GM21367 (cell line): ENCODE results near the gene DENND11.

ENCODE experiments used
- ATAC-seq: cut with Tn5 transposase; IDR thresholded peaks from one replicate; pipeline ENCODE4 v1.9.1; 2021; ENCODE audit not compliant: unreplicated experiment

Gene DENND11

DNA sequence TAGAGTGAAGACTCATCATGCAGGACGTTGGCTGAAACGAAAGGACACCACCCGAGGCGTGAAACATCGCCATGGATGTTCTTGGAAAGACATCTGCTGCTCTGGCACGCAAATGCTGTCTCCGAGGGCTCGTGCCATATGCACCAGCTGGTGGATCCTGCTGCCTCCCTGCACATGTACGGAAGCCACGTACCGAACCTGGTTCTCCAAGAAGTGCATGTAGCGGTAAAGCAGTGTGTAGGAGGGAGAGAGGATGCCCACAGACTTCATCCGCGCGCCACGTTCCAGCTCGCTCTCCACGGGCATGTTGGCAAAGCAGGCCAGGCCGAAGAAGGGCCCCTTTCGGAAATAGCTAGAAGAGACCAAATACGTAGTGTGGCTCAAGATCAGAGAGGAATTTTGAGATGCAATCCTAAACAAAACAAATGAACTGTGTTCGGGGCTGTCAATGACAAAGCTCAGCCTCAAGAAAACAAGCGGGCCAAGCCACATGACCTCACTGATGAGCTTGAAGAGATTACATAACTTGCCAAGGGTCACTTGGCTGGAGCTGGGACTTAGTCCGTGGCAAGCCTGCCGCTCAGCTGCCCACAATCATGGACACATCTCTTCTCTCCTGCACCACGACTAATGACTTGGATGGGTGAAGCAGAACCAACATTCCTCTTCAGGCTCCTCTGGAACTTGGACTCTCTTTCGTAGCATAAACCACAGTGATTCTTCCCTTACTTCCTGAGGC lies 16.5 kb downstream of the DENND11 start:
- ATAC-seq: no peak

DNA sequence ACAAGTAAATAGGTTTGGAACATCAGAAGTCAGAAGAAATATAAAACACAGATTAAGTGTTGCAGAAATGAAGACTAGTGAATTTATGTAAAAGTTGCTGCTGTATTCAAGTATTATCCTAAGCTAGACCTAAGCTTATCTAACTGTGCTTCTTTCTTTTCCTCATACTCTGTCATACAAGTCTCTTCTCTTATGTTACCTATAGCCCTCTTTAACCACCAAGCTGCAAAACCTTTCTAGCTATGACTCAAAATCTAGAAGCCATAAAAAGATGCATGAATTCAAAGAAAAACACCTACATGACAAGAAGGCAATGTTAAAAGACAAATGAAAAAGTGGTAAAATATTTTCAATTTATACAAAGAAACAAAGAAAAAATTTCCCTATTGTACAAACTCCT lies 23.0 kb downstream of the DENND11 start:
- no peak for ATAC-seq

DNA sequence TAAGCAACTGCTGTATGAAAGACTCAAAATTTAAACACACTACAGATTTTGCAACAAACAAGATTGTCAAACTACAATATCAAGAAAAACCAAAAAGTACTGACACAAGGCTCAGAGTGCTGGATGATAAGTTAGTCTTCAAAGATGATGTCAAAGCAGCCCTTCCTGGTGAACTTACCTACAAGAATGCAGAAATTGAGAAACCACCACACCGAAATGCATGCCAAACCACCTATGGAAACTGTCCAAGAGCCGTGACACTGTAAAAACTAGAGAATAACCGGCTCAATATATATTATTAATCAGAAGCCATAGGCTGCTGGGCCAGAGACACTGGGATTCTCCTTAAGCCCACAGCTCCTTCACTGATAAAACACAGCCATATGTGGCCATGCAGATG lies 25.3 kb downstream of the DENND11 start:
- no peak for ATAC-seq

DNA sequence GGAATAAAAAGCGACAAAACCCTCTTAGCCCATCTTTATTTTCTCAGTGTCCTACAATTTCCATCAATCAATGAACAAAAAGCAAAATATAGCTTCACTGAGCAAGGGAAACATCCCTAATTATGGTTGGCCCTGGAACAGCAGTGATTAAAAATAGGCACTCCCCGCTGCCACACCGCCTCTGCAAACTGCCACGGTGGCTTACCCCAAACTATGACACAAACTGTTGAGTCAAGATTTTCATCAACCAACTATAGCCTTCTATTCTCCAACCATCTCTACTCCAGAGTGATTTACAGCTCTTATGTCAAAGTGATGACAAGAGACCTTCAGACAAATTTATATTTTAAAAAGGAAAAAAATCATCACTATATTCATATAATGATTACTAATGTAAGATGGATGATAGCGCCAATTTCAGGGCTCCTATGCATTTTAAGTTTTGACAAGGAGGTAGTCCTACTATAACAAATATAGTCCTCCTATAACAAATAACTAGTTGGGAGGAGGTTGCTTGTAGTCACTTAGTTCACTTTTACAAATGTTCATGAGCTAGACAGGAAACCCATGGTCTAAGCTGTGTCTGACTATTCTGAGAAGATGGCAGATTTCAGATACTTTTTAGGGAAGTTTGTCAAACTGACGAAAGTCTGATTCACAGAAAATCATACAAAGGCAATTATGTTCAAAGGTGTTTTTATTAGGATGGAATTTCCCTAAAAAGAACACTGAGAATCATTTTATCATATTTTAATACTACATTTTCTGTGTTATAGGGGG lies 26.3 kb downstream of the DENND11 start:
- no peak for ATAC-seq

DNA sequence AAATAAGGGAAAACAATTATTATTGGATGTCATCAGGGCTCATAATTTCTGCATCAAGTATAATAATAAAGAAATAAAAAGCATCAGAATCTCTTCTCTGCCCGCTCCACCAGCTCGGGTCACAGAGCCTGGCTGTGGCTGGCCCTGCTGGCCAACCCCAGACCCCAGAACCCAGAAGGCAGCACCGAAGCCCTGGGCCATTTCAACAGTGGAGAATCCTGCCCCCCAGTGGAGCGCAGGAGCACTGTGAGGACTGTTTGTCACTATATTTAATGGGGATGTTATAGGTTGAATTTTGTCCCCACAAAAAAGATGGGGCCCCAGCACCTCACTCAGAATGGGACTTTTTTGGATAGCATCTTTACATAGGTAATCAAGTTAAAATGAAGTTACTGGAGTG lies 27.3 kb downstream of the DENND11 start:
- ATAC-seq: no peak

DNA sequence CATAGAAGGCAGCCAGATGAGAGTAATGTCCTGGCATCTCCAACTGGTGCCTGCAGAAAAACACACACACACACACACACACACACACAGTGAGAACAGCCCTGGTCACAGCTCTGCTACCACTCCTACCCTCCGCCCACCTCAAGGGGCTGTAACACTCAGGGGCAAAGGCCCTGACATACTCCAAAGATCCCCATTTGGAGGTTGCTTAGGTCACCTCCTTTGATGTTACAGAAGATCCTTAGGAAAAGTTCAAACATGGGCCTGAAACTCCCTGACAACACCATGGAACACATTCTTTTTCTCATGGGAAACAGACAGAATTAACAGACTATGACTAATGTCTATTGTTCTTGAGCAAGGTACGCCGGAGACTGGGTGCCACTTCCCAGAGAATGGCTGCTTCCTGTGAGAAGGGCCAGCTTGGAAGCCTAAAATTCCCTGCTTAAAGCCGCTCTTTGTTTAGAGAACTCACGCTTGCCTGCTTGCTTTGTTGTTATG lies 27.7 kb downstream of the DENND11 start:
- no peak for ATAC-seq

DNA sequence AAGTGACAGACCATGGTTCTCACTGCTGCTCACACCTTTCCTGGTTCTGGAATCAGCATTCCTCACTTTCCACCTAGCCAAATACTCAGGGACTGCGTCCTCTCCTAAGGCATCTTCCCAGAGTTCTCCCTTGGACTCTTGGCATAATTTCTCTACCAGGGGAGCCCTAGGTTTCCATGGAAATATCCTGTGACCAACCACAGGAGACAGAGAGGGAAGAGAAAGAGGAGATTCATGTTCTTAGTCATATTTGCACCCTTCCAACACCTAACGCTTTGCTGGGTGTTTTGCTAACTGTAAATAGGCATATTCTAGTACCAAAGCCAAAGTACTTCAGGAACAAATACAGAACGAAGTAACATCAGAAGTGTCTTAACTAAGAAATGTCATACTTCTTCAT lies 28.6 kb downstream of the DENND11 start:
- no peak for ATAC-seq

DNA sequence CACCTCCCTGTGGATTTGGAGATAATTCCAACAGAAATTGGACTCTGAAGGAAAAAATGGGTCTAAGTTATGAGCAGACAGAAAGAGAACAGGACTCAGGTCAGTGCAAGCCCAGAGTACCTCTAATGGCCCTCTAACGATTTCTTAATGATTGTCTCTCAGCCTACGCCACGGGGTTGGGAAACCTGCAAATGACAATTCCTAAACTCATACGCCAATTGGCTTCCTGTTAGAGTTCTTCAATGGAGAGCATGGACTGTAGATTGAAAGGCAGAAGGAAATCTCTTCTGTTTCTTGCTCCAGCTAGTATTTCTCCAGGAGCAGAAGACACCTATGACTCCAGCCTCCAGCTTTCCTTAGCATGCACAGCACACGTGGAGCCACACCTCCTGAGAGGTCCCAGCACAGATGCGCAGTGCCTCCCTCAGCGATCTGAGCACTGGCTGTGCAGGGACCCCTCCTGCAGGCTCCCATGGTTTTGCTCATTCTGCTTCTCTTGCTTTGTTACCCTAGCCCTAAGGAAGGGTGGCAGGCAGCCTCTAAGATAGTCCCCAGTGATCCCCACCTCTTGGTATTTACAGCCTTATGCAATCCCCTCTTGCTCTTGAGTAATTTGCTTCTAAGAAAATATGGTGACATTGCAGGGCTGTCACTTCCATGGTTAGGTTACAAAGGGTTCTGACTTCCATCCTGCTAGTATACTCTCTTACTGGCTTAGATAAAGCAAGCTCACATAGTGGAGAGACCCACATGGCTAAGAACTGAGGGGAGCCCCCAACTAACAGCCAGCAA lies 30.1 kb downstream of the DENND11 start:
- ATAC-seq: no peak

DNA sequence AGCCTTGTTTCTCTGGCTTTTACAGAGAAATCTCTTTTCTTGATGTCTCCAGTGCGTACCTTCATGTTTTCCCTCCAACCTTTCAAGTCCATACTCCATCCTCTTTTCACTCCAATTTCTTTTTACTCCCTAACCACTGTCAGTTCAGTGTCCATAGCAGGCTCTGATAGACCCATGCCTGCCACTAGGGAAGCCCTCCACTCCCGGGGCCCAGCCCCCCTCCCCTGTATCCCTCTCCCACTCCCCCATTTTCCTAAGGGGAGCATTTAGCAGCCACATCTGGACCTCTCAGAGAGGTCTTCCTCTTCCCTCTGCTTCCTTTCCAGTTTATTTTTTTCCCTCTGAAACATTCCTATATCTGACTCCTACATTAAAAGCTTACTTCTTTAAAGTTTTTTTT lies 33.1 kb downstream of the DENND11 start:
- ATAC-seq: no peak

DNA sequence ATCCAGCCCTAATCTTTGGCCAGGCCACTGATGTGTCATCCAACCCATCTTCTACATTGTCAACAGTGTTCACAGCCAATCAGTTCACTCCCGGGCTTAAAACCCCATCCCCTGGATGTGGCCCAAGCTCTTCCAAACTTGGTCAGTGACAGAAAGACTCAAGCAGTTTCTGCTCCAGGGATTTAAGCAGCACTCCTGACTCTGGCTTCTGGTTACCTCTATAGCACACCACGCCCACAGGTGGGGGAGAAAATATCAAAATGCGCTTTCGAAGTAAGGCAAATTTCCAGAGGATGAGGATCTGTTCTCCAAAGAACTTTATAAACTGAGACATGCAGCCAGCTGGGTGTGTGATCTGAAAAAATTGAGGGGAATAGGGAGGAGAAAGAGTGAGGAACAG lies 35.9 kb downstream of the DENND11 start:
- no peak for ATAC-seq

DNA sequence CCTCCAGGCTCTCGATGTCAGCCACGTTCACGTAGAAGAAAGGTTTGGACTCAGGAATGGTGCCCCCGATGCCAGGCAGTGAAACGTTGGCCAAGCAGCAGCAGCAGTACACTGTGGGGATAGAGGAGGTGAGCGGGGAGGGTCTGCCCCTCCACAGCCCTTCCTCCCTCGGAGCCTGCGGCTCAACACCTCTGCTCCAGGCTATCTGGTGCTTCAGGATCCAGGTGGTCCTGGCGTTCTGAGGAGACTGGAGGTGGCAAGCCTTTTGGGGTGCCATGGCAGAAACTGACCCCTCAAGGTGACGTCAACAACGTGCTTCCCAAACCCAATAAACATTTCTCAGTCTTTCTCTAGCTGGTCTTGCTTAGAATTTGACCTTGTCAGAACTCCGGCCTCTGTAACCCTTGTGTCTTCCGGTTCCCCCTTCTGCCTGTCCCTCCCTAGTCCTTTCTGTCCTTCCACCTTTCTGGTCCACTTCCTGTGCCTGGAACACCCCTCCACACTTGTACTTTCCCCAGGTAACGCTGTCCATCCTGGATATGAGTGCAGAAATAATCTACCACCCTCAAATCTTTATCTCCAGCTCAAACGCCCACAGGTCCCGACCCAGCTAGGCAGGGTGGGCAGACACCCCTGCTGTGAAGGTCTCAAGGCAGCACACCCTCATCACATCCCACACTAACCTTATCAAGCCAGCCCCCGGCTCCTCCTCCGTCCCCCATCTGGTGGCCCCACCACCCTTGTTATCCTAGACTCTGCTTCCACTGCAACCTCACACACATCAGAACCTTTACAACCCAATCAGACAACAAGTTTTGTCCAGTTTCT lies 36.5 kb downstream of the DENND11 start:
- ATAC-seq: no peak

DNA sequence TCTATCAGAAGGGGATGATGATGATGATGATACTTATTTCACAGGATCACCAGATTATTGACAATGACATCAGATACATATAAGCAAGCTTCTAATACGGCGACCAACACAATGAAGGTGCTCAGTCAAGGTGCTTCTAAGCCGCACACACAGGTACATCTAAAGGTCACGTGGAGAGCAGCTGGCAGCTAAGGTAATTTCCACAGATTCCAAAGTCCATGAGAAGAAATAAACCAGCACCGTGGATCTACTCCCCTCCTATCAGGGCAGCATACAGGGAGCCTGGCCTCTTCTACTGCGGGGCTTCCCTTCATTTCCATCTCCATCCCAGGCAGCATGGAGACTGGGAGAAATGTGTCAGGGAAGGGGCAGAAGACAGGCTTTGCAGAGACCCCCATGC lies 37.5 kb downstream of the DENND11 start:
- no peak for ATAC-seq

DNA sequence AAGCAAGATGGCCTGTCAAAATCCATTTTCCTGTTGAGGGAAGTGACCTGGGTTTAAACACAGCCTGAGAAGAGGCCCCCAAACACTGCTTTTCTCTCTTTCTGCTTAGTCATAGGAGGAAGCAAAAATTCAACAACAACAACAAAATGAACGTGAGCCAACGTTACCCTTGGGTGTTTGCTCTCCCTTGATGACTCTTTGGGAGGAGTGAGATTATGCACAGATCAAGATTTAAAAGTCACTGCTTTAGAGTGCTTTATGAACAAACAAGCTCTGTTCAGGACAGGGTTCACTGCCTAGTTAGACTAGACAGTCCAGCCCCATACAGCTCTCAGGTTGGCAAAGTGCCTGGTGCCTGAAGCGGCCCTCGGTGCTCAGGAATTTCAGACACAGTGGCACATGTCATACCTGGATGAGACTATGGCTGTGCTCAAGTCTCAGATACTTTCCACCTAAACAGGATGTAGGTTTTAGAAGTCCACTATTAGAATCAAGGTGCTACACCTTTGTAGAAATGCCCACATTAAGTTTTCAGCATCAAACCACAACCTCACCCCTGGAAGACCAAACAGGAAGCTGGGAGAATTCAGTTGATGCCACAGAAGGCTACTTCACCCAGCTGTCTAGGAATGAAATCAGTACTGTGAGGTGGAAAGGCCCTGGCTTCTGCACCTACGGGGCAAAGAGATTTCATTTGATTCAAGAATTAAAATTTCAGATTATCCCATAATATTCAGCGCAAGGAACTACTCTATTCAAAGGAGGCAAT lies 38.7 kb downstream of the DENND11 start:
- ATAC-seq: no peak

DNA sequence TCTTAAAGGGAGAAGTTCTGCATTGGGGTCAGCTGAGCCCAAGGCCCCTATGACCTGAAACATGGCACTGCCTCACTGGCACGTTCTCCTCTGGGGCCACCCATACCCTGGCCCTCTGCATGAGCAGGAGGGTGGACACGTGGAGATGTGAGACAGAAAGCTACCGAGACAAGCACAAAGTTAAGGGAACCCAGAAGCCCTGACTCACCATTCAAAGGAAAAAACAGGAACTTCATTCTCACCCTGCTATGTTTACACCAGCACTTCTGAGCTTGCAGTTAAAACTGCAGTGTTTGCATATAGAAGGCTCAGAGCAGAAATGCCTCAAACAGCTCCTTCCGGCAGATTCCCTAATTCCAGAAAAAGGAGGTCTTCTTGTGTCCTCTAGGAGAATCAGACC lies 41.7 kb downstream of the DENND11 start:
- no peak for ATAC-seq

DNA sequence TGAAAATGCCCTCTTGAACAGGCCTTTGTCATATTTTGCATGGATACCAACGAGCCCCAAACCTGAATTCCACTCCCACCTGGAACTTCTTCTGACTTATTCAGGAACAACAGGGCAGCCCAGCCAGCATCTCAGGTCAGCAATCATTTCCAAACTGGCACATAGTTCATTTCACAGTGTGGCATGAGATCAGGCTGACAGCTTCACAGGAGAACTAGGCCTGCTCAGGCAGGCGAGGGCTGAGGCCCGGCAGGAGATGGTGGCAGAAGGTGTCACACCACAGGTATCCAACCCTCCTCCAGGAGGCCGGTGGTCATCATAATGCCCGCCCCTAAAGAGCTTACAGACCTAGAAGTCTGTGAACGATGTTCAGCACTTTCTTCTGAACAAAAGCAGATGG lies 42.5 kb downstream of the DENND11 start:
- no peak for ATAC-seq

DNA sequence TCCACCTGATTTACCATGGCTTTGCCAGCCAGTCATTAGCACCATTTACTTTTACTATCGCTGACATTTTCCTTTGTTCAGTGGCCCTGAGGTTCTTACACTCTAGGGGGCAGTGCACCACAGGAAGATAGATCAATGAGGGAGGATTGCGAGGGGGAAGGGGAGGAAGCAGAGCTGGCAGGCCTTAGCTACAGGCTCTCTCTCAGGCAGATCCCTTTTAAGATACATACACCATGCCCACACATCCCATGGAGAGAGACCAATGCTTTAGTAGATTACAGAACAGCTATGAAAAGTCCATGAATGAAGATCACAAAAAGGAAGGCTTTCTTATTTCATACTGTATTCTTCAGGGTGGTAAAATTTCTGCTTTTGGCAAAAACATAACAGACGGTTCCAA lies 47.4 kb downstream of the DENND11 start:
- peak; percentile 66 for ATAC-seq

DNA sequence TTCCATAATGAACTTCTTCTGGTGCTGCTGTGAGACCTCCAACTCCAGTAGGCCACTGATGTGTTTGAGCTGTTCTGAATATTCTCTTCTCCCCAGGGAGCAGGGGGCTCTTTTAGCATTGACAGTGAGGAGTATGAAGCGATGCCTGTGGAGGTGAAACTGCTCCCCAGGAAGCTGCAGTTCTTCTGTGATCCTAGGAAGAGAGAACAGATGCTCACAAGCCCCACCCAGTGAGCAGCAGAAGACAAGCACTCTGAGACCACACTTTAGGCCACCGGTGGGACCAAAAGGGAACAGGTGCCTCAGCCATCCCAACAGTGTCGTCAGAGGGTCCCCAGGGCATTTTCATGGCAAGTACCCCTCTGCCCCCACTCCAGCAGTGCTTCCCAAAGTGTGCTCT lies 49.3 kb downstream of the DENND11 start:
- no peak for ATAC-seq
